Measurements from ENCODE around the gene AP1B1. TPM values are rescaled to one million over a fixed set of nuclear protein-coding genes. Genes with fewer than 3 reads are reported as not detected.
A peak's percentile ranks its signal among the peaks of the same experiment; 100 is the strongest.

The AP1B1 gene
- total RNA-seq, 2 donors from 2014 or later = 104 to 143 TPM

DNA sequence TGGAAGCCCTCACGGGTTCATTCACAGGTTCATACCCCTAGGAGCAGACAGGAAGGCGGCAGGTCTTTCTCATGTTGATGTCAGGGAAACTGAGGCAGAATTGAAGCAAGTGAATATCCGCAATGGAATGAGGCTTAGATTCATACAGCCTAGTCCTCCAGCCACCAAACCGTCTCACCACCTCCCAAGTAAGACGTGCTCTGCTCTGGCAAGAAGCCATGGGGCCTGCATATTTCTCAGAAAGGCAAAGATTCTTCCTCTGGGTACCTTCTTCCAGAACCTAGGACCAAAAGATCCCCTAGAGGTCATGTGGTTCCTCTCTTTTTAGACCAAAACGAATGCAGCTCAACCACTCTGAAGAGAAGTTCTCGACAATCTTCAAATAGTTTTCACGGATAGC, 1.7 kb downstream of the AP1B1 start:
- WGBS = 70% methylated on average over 8 of the region's 8 CpGs
- Histone ChIP-seq H3K27ac (peak overlapping the region in 1 of 2 donors; percentile 84), H3K4me3 (no peak overlapping the region), H3K27me3 (replicated peaks; ENCODE audit: insufficient read depth) (no peaks in the 10 kb centered on the region), H3K4me1 (replicated peaks) (peaks cover 15% of the 10 kb centered on the region), H3K9me3 (no peaks in the 10 kb centered on the region), H3K36me3 (no peaks in the 10 kb centered on the region)
- TF ChIP-seq, protein P1, sequence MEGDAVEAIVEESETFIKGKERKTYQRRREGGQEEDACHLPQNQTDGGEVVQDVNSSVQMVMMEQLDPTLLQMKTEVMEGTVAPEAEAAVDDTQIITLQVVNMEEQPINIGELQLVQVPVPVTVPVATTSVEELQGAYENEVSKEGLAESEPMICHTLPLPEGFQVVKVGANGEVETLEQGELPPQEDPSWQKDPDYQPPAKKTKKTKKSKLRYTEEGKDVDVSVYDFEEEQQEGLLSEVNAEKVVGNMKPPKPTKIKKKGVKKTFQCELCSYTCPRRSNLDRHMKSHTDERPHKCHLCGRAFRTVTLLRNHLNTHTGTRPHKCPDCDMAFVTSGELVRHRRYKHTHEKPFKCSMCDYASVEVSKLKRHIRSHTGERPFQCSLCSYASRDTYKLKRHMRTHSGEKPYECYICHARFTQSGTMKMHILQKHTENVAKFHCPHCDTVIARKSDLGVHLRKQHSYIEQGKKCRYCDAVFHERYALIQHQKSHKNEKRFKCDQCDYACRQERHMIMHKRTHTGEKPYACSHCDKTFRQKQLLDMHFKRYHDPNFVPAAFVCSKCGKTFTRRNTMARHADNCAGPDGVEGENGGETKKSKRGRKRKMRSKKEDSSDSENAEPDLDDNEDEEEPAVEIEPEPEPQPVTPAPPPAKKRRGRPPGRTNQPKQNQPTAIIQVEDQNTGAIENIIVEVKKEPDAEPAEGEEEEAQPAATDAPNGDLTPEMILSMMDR (IDR thresholded peaks at IDR 0.05) = no peak
- no peak for TF ChIP-seq POLR2A (IDR thresholded peaks at IDR 0.05)
- TF ChIP-seq POLR2AphosphoS5 (IDR thresholded peaks at IDR 0.05) = no peak
- intact Hi-C loops (cut with DNase I) = no loop called here
- DNase-seq (ENCODE audit: low spot score) = no peak

DNA sequence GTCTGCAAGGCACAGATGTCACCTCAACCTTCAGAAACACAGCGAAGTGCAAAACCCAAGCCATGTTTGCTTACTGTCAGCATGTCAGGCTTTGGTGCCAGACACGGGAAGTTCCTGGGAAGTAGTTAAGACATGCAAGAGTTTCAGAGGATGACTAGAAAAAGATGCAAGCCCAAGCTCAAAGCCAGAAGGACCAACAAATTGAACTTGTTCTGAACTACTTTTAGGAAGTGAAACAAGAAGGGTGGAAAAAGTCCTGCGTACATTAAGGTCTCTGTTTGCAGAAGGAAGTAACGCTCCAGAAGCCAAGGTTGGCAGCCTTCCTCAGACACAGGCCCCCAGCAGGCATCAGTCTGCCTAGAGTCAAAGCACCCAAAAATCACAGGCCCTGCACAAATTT, 2.6 kb downstream of the AP1B1 start:
- TF ChIP-seq POLR2AphosphoS5 (IDR thresholded peaks at IDR 0.05) = peak; percentile 47
- no peak for TF ChIP-seq POLR2A (IDR thresholded peaks at IDR 0.05)
- Histone ChIP-seq H3K36me3 (no peaks in the 10 kb centered on the region), H3K4me3 (no peak overlapping the region), H3K27ac (peak overlapping the region; percentile 43 to 84), H3K27me3 (replicated peaks; ENCODE audit: insufficient read depth) (no peaks in the 10 kb centered on the region), H3K9me3 (no peaks in the 10 kb centered on the region), H3K4me1 (replicated peaks) (peaks cover 15% of the 10 kb centered on the region)
- intact Hi-C loops (cut with DNase I) = no loop called here
- WGBS = 24% methylated on average over 4 of the region's 4 CpGs
- DNase-seq (ENCODE audit: low spot score) = no peak

DNA sequence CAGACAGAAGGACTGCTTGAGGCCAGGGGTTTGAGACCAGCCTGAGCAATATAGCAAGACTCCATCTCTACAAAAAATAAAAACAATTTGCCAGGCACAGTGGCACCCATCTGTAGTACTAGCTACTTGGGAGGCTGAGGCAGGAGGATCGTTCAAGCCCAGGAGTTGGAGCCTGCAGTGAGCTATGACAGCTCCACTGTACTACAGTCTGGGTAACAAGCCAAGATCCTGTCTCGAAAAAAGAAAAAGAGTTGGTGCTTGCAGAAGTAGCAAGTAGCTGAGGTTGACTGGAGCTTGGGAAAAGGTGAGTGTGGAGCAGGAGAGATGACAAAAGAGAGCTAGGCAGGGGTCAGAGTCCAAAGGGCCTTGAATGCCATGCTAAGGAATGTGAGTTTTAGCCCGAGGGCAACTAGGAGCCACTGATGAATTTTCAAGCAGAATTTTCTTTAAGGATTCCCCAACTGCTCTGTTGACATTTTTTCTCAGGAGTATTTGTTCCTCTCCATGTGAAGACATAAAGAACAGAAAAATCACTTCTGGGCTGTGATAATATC, 3.1 kb downstream of the AP1B1 start:
- whole genome bisulfite sequencing = 48% methylated on average over 3 of the region's 3 CpGs
- H3K4me1 ChIP-seq (replicated peaks) = peaks cover 15% of the 10 kb centered on the region
- H3K27me3 ChIP-seq (replicated peaks; ENCODE audit: insufficient read depth) = no peaks in the 10 kb centered on the region
- TF ChIP-seq, protein P1 (IDR thresholded peaks at IDR 0.05) = no peak
- TF ChIP-seq POLR2AphosphoS5 (IDR thresholded peaks at IDR 0.05) = no peak
- TF ChIP-seq POLR2A (IDR thresholded peaks at IDR 0.05) = no peak
- H3K9me3 ChIP-seq = no peaks in the 10 kb centered on the region
- intact Hi-C loops (cut with DNase I) = no loop called here
- DNase-seq (ENCODE audit: low spot score) = no peak
- peak overlapping the region in 1 of 2 donors; percentile 84 for H3K27ac ChIP-seq
- no peaks in the 10 kb centered on the region for H3K36me3 ChIP-seq
- H3K4me3 ChIP-seq = no peak overlapping the region

DNA sequence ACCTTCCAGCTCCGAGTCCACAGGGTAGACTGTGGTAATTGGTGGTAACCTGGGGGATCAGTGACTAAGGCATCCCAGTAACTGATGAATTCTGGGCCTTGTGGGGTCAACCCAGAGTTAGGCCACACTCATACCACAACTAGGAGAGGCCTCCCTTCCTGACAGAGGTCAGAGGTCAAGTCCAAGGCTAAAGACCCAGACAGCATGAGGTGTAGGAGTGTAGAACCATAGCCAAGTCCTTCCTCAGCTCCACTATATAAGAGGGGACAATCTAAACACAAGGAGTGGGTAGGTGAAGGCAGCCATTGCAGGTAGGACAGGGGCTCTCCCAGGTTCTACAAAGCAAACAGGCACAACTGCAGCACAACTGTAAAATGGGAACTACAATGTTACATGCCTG, 4.6 kb downstream of the AP1B1 start:
- TF ChIP-seq, protein P1 (IDR thresholded peaks at IDR 0.05) = no peak
- TF ChIP-seq POLR2A (IDR thresholded peaks at IDR 0.05) (no peak), POLR2AphosphoS5 (IDR thresholded peaks at IDR 0.05) (no peak)
- no peaks in the 10 kb centered on the region for H3K36me3 ChIP-seq
- intact Hi-C loops (cut with DNase I) = no loop called here
- H3K27ac ChIP-seq = peak overlapping the region in 1 of 2 donors; percentile 84
- H3K9me3 ChIP-seq = no peaks in the 10 kb centered on the region
- 100% methylated on average over 1 of the region's 1 CpG for WGBS
- no peak overlapping the region for H3K4me3 ChIP-seq
- H3K4me1 ChIP-seq (replicated peaks) = peaks cover 15% of the 10 kb centered on the region
- H3K27me3 ChIP-seq (replicated peaks; ENCODE audit: insufficient read depth) = no peaks in the 10 kb centered on the region
- no peak for DNase-seq (ENCODE audit: low spot score)

DNA sequence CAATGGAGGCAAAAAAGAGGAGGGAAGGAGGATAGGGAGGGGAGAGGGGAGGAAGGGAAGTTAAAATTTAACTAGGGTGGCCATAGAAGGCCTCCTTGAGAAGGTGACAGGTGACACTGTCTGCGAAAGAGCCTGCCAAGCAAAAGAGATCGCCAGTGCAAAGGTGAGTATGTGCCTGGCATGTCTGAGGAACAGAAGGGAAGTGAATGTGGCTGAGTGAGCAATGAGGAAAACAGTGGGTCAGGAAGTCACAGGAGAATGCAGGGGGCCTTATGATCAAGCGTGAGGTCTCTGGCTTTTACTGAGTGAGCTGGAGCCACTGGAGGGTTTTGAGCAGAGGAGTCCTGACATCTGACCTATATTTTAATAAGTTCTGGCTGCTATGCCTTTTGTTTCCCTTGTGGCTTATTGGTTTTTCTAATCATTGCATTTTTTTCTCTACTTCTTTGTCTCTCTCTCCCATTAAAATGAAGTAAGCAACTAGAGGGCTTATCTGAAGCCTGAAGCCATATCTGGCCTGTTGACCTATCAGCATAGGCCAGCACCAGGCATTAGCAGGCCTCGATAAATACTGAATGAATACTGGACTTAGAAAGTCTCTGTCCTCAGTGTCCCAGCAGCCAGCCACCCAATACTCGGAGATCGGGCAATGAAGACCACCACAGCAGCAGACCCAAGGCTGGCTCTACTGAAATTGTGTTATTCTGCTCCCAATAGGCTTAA, 5.6 kb downstream of the AP1B1 start:
- TF ChIP-seq POLR2A (IDR thresholded peaks at IDR 0.05) = no peak
- TF ChIP-seq, protein P1 (IDR thresholded peaks at IDR 0.05) = no peak
- TF ChIP-seq POLR2AphosphoS5 (IDR thresholded peaks at IDR 0.05) = no peak
- peak overlapping the region in 1 of 2 donors; percentile 18 for H3K27ac ChIP-seq
- no peak overlapping the region for H3K4me3 ChIP-seq
- H3K27me3 ChIP-seq (replicated peaks; ENCODE audit: insufficient read depth) = no peaks in the 10 kb centered on the region
- H3K36me3 ChIP-seq = no peaks in the 10 kb centered on the region
- 80% methylated on average over 5 of the region's 6 CpGs for WGBS
- intact Hi-C loops (cut with DNase I) = no loop called here
- no peak for DNase-seq (ENCODE audit: low spot score)
- H3K9me3 ChIP-seq = no peaks in the 10 kb centered on the region
- H3K4me1 ChIP-seq (replicated peaks) = peaks cover 19% of the 10 kb centered on the region
